HCT116 (cell line): ENCODE data around the gene C10orf90. TPM values are rescaled to one million over a fixed set of nuclear protein-coding genes. Genes with fewer than 3 reads are reported as not detected.

ENCODE experiments used
- ATAC-seq: fragments of 200-7000 bp; cut with Tn5 transposase; 2 replicates; pipeline ENCODE4 v1.9.1; 2020; ENCODE audit warnings: mild to moderate bottlenecking, moderate library complexity
- BruUV-seq: library from RNA; stranded (reverse); fragments of 400-500 nt; replicated peaks from 2 replicates; lab custom pipeline; 2021; lab: Mats Ljungman, UMichigan
- CTCF ChIA-PET: fragments of 300-600 bp; sonication (Branson Sonifier 250); formaldehyde crosslinking; loops from one replicate; lab custom pipeline; 2021; ENCODE audit warnings: antibody characterized with exemption; lab: Charles Lee
- POLR2A ChIA-PET: fragments of 300-600, 350-600 bp; sonication (Branson Sonifier 250); formaldehyde crosslinking; loops from one replicate; lab custom pipeline; 2021; ENCODE audit warnings: antibody characterized with exemption; lab: Charles Lee
- RAD21 ChIA-PET, 2 experiments: fragments of 300-600 bp; sonication (Branson Sonifier 250); formaldehyde crosslinking; loops; one replicate each; lab custom pipeline; 2023; ENCODE audit warnings: low total read pairs in 2 of 2; ENCODE audit not compliant: uncharacterized antibody in 2 of 2, unreplicated experiment in 2 of 2, low non-redundant PET in 1 of 2; lab: Charles Lee
- DNase-seq: peaks from one replicate; pipeline ENCODE4 v3.0.0-alpha.2; 2010; ENCODE audit warnings: low read depth, low spot score
- H2AFZ ChIP-seq: fragments of 200-600 bp; shearing (Covaris generic), sonication (generic); 2 replicates; pipeline ENCODE4 v1.6.1; 2017; ENCODE audit warnings: low read depth, mixed run types, mixed read lengths, antibody characterized with exemption, low read length; ENCODE audit not compliant: poor library complexity, severe bottlenecking
- H3K27ac ChIP-seq: 2 replicates; pipeline ENCODE4 v1.5.1; 2012; ENCODE audit warnings: low read depth, low read length
- H3K27me3 ChIP-seq: fragments of 200-600 bp; sonication (generic); 2 replicates; pipeline ENCODE4 v1.6.1; 2016; ENCODE audit warnings: mixed run types, low read length, mixed read lengths; ENCODE audit not compliant: insufficient read depth
- H3K36me3 ChIP-seq, 2 experiments: fragments of 200-500 bp in 1 of 2; fragments of 200-600 bp in 1 of 2; sonication (Bioruptor generic) in 1 of 2; sonication (generic) in 1 of 2; 2 replicates each; pipeline versions ENCODE4 v1.5.1 to v1.6.1; 2014 to 2016; ENCODE audit warnings: low read length in 2 of 2, inconsistent platforms in 1 of 2, mixed read lengths in 1 of 2, mixed run types in 1 of 2; ENCODE audit not compliant: insufficient read depth in 2 of 2, control insufficient read depth in 1 of 2
- H3K4me1 ChIP-seq, 2 experiments: fragments of 200-600 bp in 1 of 2; sonication (generic) in 1 of 2; 2 replicates each; pipeline versions ENCODE4 v1.5.1 to v1.6.1; 2012 to 2017; ENCODE audit warnings: low read length in 2 of 2, inconsistent platforms in 1 of 2, mild to moderate bottlenecking in 1 of 2, mixed read lengths in 1 of 2, mixed run types in 1 of 2, moderate library complexity in 1 of 2; ENCODE audit not compliant: insufficient read depth in 2 of 2, control insufficient read depth in 1 of 2
- H3K4me2 ChIP-seq: fragments of 200-600 bp; sonication (generic); 2 replicates; pipeline ENCODE4 v1.6.1; 2017; ENCODE audit warnings: mixed run types, low read length, mixed read lengths
- H3K4me3 ChIP-seq, 2 experiments: fragments of 200-600 bp in 1 of 2; sonication (generic) in 1 of 2; replicated peaks in 1 of 2; 2 replicates each; pipeline ENCODE4 v1.5.1; 2011 to 2016; ENCODE audit warnings: low read length in 2 of 2, control low read depth in 1 of 2, low read depth in 1 of 2, mild to moderate bottlenecking in 1 of 2, mixed read lengths in 1 of 2, mixed run types in 1 of 2
- H3K79me2 ChIP-seq: fragments of 200-600 bp; sonication (generic); 2 replicates; pipeline ENCODE4 v1.6.1; 2017; ENCODE audit warnings: mild to moderate bottlenecking, mixed run types, low read length, moderate library complexity, mixed read lengths; ENCODE audit not compliant: insufficient read depth
- H3K9ac ChIP-seq: fragments of 200-600 bp; sonication (generic); 2 replicates; pipeline ENCODE4 v1.6.1; 2016; ENCODE audit warnings: low read length, mixed read lengths
- H3K9me2 ChIP-seq: fragments of 200-600 bp; sonication (generic), shearing (Covaris generic); 2 replicates; pipeline ENCODE4 v1.6.1; 2017; ENCODE audit warnings: mixed run types, mild to moderate bottlenecking, moderate library complexity; ENCODE audit not compliant: insufficient read depth
- H3K9me3 ChIP-seq, 2 experiments: fragments of 200-500 bp in 1 of 2; fragments of 200-600 bp in 1 of 2; sonication (Bioruptor generic) in 1 of 2; sonication (generic) in 1 of 2; 2 replicates each; pipeline ENCODE4 v1.6.1; 2014 to 2017; ENCODE audit warnings: low read length in 2 of 2, mixed read lengths in 2 of 2, inconsistent platforms in 1 of 2, low read depth in 1 of 2, mild to moderate bottlenecking in 1 of 2, mixed run types in 1 of 2, moderate library complexity in 1 of 2; ENCODE audit not compliant: control insufficient read depth in 1 of 2, insufficient read depth in 1 of 2
- H4K20me1 ChIP-seq: fragments of 200-600 bp; sonication (generic), shearing (Covaris generic); 2 replicates; pipeline ENCODE4 v1.6.1; 2017; ENCODE audit warnings: mixed run types, mild to moderate bottlenecking, moderate library complexity; ENCODE audit not compliant: insufficient read depth
- CEBPB ChIP-seq: IDR thresholded peaks from 2 replicates; pipeline ENCODE4 v1.6.1; 2012; ENCODE audit warnings: low read depth
- CTCF ChIP-seq, 3 experiments: fragments of 200-600 bp in 1 of 3; sonication (generic) in 1 of 3; IDR thresholded peaks in 2 of 3; conservative IDR thresholded peaks in 1 of 3; 2 replicates each; pipeline ENCODE4 v1.5.1; 2012 to 2017; ENCODE audit warnings: low read depth in 2 of 3, low read length in 2 of 3, antibody characterized with exemption in 1 of 3, borderline replicate concordance in 1 of 3, control low read depth in 1 of 3, mild to moderate bottlenecking in 1 of 3, mixed read lengths in 1 of 3, mixed run types in 1 of 3, moderate library complexity in 1 of 3; ENCODE audit not compliant: insufficient read depth in 1 of 3
- EGR1 ChIP-seq: IDR thresholded peaks from 2 replicates; pipeline ENCODE4 v1.6.1; 2012; ENCODE audit warnings: low read depth
- ELF1 ChIP-seq: IDR thresholded peaks from 2 replicates; pipeline ENCODE4 v1.6.1; 2012; ENCODE audit warnings: low read depth, borderline replicate concordance
- EZH2 ChIP-seq: fragments of 200-600 bp; sonication (generic); IDR thresholded peaks from 2 replicates; pipeline ENCODE4 v1.6.1; 2017; ENCODE audit warnings: antibody characterized with exemption, mixed run types
- FOSL1 ChIP-seq: IDR thresholded peaks from 2 replicates; pipeline ENCODE4 v1.6.1; 2012; ENCODE audit warnings: low read depth
- JUND ChIP-seq: IDR thresholded peaks from 2 replicates; pipeline ENCODE4 v1.6.1; 2012
- POLR2A ChIP-seq: IDR thresholded peaks from 2 replicates; pipeline ENCODE4 v1.7.0; 2011; ENCODE audit warnings: borderline replicate concordance; ENCODE audit not compliant: insufficient read depth, insufficient read length; ENCODE audit errors: extremely low read depth
- POLR2AphosphoS5 ChIP-seq: IDR thresholded peaks from 2 replicates; pipeline ENCODE4 v1.6.1; 2011; ENCODE audit warnings: mild to moderate bottlenecking, low read depth, low read length, moderate library complexity
- RAD21 ChIP-seq: IDR thresholded peaks from 2 replicates; pipeline ENCODE4 v1.6.1; 2012; ENCODE audit warnings: low read depth, mild to moderate bottlenecking
- SIN3A ChIP-seq: IDR thresholded peaks from 2 replicates; pipeline ENCODE4 v1.6.1; 2012; ENCODE audit warnings: low read depth
- YY1 ChIP-seq: IDR thresholded peaks from 2 replicates; pipeline ENCODE4 v1.6.1; 2011; ENCODE audit warnings: low read length, low read depth, moderate library complexity, mild to moderate bottlenecking; ENCODE audit not compliant: insufficient replicate concordance; ENCODE audit errors: extremely low read depth
- ZBTB33 ChIP-seq: IDR thresholded peaks from 2 replicates; pipeline ENCODE4 v1.6.1; 2011; ENCODE audit warnings: mild to moderate bottlenecking, low read length, moderate library complexity; ENCODE audit not compliant: insufficient replicate concordance; ENCODE audit errors: extremely low read depth
- ZNF274 ChIP-seq: fragments of 200-500 bp; sonication (Bioruptor generic); IDR thresholded peaks from 2 replicates; pipeline ENCODE4 v1.6.1; 2014; ENCODE audit warnings: mild to moderate bottlenecking, low read depth, low read length, inconsistent platforms
- intact Hi-C: fragments of 100-400 bp; cut with micrococcal nuclease; formaldehyde crosslinking; loops from 2 replicates; pipeline ENCODE4 v1.10.0; 2022
- total RNA-seq: library from RNA; stranded (reverse); gene quantifications from one replicate; pipeline ENCODE4 v1.2.1, GENCODE V29; 2021; ENCODE audit not compliant: unreplicated experiment
- TF ChIP-seq, protein P1 (sequence below): IDR thresholded peaks from 2 replicates; pipeline ENCODE4 v1.6.1; 2012
- TF ChIP-seq, protein P2 (sequence below): IDR thresholded peaks from 2 replicates; pipeline ENCODE4 v1.6.1; 2012
- TF ChIP-seq, protein P3 (sequence below): IDR thresholded peaks from 2 replicates; pipeline ENCODE4 v1.6.1; 2012; ENCODE audit warnings: low read depth

Gene C10orf90
- total RNA-seq, 1 experiment from 2014 or later, result not detected

DNA sequence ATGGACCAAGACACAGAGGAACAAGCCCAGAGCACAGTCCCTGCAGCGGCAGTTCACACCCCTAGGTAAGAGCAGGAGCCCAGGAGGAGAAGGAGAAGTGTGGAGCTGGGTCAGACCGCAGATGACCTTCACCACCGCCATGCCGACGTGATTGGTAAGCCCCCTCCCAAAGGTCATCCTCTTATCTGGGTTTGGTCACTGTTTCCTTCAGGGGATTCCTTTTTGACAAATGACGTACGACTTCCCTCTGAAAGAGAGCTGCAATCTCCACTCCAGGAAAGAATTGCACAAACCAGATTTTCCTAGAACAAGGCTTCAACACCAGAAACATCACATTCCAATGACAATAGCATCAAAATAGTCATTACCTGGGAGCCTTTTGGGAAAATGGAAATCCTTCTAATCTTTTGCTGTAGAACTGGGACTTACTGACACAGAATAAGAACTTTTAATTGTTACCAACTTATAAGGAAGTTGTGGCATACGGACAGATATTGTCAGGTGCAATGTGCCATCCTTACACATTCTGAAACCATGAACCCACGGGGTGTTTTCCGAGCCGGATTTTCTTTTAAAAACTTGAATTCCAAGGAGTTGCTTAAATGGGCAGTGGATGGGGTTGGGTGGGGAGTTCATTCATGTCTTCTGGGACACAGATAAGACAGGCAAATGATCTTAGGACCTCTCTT is 261.4 kb downstream of the C10orf90 start:
- Histone ChIP-seq H3K4me2 (no peak overlapping the region), H3K9me3 (no peaks in the 10 kb centered on the region), H3K27ac (no peak overlapping the region), H3K27me3 (peaks cover 34% of the 10 kb centered on the region), H3K36me3 (no peaks in the 10 kb centered on the region), H3K79me2 (no peaks in the 10 kb centered on the region), H4K20me1 (no peaks in the 10 kb centered on the region), H3K4me3 (no peak overlapping the region), H3K9me2 (no peaks in the 10 kb centered on the region), H3K9ac (no peak overlapping the region), H2AFZ (no peak overlapping the region), H3K4me1 (no peaks in the 10 kb centered on the region)
- TF ChIP-seq JUND, result no peak
- TF ChIP-seq ELF1, result no peak
- TF ChIP-seq, protein P1, sequence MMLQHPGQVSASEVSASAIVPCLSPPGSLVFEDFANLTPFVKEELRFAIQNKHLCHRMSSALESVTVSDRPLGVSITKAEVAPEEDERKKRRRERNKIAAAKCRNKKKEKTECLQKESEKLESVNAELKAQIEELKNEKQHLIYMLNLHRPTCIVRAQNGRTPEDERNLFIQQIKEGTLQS, result no peak
- no peak for TF ChIP-seq POLR2AphosphoS5
- no peak for TF ChIP-seq ZNF274
- TF ChIP-seq CEBPB, result no peak
- TF ChIP-seq, protein P2, sequence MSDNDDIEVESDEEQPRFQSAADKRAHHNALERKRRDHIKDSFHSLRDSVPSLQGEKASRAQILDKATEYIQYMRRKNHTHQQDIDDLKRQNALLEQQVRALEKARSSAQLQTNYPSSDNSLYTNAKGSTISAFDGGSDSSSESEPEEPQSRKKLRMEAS, result no peak
- TF ChIP-seq ZBTB33, result no peak
- no peak for TF ChIP-seq EZH2
- TF ChIP-seq POLR2A, result no peak
- TF ChIP-seq EGR1, result no peak
- no peak for TF ChIP-seq SIN3A
- TF ChIP-seq, protein P3, sequence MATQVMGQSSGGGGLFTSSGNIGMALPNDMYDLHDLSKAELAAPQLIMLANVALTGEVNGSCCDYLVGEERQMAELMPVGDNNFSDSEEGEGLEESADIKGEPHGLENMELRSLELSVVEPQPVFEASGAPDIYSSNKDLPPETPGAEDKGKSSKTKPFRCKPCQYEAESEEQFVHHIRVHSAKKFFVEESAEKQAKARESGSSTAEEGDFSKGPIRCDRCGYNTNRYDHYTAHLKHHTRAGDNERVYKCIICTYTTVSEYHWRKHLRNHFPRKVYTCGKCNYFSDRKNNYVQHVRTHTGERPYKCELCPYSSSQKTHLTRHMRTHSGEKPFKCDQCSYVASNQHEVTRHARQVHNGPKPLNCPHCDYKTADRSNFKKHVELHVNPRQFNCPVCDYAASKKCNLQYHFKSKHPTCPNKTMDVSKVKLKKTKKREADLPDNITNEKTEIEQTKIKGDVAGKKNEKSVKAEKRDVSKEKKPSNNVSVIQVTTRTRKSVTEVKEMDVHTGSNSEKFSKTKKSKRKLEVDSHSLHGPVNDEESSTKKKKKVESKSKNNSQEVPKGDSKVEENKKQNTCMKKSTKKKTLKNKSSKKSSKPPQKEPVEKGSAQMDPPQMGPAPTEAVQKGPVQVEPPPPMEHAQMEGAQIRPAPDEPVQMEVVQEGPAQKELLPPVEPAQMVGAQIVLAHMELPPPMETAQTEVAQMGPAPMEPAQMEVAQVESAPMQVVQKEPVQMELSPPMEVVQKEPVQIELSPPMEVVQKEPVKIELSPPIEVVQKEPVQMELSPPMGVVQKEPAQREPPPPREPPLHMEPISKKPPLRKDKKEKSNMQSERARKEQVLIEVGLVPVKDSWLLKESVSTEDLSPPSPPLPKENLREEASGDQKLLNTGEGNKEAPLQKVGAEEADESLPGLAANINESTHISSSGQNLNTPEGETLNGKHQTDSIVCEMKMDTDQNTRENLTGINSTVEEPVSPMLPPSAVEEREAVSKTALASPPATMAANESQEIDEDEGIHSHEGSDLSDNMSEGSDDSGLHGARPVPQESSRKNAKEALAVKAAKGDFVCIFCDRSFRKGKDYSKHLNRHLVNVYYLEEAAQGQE, result no peak
- no peak for TF ChIP-seq FOSL1
- no peak for TF ChIP-seq RAD21
- TF ChIP-seq CTCF (IDR thresholded peaks at IDR 0.05 in 2 of 3, conservative IDR thresholded peaks at IDR 0.05 in 1 of 3; ENCODE audit: borderline replicate concordance in 1 of 3, insufficient read depth in 1 of 3, low read depth in 2 of 3, low read length in 2 of 3), result no peak
- TF ChIP-seq YY1, result no peak
- ChIA-PET POLR2A (no interaction called here), CTCF (no interaction called here), RAD21 (no interaction called here)
- intact Hi-C loops, result no loop called here
- BruUV-seq, result no TSS peak
- no peak for DNase-seq
- ATAC-seq, result no peak
